ENCODE measurements around the gene A3GALT2.

A3GALT2 gene

DNA sequence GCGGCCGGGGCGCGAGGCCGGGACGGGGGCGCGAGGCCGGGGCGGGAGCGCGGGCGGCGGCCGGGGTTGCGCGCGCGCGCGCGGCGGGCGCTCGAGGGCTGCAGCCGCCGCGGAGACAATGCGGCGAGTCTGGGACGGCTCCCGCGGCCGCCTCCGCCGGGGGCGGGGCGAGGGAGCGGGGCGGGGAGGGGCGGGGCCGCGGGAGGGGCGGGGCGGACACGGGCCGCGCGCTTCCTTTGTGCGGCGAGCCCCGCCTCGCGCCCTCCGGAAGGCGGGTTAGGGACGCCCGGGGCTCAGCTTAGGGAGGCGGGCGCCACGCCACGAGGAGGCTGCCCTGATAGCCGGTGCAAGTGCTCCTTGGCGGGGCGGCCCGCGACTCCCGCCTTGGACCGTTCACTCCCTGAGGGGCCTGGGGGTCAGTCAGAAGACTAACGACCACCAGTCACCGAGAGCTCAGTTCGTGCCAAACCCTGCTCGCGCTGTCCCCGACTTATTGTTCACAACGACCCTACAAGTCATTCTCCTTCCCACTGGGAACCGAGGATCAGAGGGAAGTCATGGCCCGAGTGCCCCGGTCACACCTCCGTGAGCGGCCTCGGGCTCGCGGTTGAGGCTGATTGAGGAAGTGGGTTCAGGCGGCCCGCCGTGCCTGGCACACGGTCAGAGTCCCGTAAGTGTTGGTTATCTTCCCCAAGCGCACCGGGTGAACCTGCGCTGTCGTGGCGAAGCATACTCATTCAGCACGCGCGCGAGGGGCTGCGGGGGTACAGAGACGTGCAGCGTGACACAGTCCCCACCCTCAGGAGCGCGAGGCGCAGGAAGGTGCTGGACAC, 29.1 kb upstream of the A3GALT2 start:
- DNase-seq: peak; percentile 83 to 89

DNA sequence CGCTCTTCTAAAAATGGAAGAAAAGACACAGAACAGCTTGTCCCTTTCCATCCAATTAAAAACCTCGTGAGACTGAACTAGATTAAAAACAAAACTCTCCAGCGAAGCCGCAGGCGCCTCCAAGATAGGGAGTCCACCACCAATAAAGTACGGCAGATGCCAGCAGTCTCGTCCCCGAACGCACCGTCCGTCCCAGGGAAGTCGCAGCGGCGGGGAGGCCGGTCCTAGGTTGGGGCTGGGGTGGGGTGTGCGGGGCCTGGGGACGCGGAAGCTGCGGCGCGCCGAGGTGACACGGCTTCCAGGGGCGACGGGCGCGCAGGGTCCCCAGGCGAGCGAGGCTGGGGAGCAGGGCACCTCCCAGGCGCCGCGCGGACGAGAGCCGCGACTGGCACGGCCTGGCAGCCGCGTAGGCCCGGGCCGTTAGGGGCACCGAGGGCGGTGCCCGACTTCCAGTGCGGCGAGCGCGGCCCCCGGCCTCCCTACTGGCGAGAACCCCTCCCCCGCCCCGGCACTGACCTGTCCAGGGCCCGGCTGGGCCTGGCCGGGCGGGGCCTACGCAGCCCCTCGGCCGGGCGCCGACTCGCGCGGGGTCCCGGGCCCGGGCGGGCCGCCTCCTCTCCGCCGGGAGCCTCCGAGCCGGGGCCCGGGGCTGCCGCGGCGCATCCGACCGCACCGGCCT, 28.3 kb upstream of the A3GALT2 start:
- DNase-seq: peak; percentile 70

DNA sequence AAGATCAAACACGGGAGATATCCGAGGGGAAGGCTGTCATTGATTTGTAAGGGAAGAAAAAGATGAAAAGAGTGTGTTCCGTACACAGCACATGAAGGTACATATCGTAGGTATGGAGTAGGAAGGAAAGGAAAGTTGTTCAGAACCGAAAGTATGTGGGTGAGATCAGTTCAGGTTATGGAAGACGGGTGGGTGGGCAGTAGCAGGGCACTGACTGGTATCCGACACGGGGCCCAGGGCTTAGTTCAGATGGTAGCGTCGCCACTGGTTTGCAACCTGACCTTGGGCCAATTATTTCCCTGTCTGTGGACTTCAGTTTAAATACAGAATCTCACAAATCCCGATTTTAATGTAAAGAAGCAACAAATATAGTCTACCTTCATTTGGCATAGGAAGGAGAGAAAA, 27.8 kb upstream of the A3GALT2 start:
- DNase-seq: peak; percentile 43 to 46

DNA sequence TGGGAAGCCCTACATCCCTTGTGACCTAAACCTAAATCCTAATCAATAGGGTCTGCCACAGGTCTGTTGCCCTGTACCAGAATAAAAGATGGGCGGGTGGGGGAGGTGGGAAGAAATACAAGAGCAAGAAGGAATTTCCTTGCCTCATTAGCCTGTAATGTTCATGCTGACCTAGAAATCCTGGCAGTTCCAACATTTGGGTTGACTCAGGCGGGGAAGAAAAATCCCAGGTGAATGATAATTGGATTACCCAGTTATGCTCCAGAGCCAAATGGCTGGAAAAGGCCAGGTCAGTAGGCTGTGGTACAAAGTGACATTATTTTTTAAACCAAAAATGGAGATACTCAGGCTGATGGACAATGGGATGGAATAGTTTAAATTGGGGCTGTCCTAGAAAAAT, 27.3 kb upstream of the A3GALT2 start:
- DNase-seq: no peak

GRCh38 chr1:33347650-33347992, 26.7 kb upstream of the A3GALT2 start:
- DNase-seq: no peak

GRCh38 chr1:33346927-33347649, 26.2 kb upstream of the A3GALT2 start:
- DNase-seq: no peak

- DNase-seq: no peak
Observed at GRCh38 chr1:33346533-33346926, 25.6 kb upstream of the A3GALT2 start.

- DNase-seq: no peak
Observed at GRCh38 chr1:33344896-33345560, 24.1 kb upstream of the A3GALT2 start.

GRCh38 chr1:33343539-33343938, 22.6 kb upstream of the A3GALT2 start:
- no peak for DNase-seq

- no peak for DNase-seq
Observed at GRCh38 chr1:33342041-33342723, 21.3 kb upstream of the A3GALT2 start.

DNA sequence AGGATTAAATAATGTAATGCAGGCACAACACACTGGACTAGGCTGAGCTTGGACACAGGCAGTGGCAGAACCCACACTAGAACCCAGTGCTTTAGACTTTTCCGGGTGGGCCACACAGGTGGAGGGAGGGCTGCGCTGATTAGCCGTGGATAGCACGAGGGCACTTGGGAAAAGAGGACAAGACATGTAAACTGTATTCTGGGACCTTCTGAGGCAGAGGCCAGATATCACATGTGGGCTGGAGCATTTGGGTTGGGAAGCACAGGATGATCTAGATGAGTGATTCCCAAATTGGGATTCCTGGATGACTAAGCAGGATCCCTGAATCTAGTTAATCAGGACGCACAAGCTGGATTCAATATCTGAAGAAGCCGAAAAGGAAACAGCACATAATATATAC, 20.3 kb upstream of the A3GALT2 start:
- no peak for DNase-seq

DNA sequence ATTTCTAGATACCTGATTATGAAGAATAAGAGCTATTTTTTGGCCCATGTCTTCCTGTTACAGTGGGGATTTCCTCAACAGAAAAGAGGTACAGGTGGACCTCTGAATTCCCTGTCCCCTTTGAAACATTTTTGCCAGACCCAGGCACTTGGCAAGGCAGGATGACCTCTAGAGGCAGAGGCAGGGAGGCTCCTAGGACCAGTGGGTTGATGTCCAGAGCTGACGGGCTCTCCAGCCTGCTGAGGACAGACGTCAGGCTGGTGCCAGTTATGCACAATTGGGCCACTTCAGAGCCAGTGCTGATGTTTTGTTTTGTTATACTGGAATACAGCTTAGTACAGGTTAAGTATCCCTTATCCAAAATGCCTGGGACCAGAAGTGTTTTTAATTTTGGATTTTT, 18.5 kb upstream of the A3GALT2 start:
- no peak for DNase-seq

GRCh38 chr1:33338440-33339211, 17.7 kb upstream of the A3GALT2 start:
- DNase-seq: no peak

DNA sequence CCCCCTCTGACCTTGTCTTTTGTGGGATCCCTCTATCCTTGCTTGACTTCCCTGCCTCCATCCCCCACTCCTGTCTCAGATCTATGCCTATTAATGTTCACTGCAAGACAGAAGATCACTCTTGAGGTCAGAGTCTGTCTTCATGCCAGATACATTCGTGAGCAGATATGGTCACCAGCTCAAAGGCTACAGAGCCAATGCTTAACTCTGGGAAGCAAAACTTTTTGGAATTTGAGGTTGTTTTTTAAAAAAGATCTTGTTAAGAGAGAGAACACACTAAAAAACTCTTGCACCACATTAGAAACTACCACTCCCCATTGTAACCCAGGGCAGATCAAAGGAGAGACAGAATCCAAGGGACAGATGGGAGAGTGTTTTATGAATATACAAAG, 17.1 kb upstream of the A3GALT2 start:
- DNase-seq: no peak

DNA sequence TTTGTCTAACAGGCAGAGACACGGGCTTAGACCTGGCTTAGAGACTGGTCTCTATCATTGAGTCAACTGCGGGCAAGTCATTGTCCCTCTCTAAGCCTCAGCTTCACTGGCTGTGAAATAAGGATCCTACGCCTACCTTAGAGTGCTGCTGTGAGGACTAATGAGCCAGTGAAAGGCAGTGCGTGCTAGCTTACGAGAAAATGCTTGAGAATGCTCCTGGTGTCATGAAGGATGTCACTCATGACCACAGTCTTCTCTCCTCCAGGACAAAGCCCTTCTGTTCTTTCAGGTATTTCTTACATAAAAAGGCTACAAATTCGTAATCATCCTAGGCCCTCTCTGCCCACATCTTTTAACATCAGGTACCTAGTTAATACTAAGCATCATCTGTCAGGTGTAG, 16.5 kb upstream of the A3GALT2 start:
- no peak for DNase-seq

- no peak for DNase-seq
Observed at GRCh38 chr1:33336580-33336979, 15.7 kb upstream of the A3GALT2 start.

GRCh38 chr1:33335020-33335419, 14.1 kb upstream of the A3GALT2 start:
- no peak for DNase-seq

- no peak for DNase-seq
Observed at GRCh38 chr1:33334081-33334552, 13.2 kb upstream of the A3GALT2 start.

GRCh38 chr1:33332881-33333280, 12.0 kb upstream of the A3GALT2 start:
- no peak for DNase-seq

DNA sequence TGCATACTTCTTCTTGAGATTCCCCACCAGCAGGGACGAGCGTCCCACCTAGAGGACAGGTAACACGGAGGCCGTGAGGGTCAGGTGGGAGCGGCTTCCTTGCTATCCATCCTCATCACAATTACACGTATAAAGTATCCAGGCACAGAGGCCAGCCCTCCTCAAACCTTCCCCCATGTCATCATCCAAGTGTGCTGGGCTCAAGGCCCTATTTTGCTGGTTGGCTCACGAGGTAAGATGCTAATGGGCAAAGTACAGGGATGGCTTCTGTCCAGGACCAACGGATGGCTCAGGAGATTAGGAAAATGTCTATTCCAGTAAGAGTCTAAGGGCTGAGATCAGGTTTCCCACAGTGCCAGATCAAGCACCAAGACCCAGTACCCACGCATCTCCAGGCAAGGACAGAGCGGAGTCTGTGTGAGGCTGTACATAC, 11.5 kb upstream of the A3GALT2 start:
- DNase-seq: no peak

GRCh38 chr1:33331444-33332356, 10.8 kb upstream of the A3GALT2 start:
- no peak for DNase-seq

All from activated T-cell treated with anti-CD3 and anti-CD28 coated beads, Interleukin-2, amount 50 U/mL, for 48 hours (primary cell).